HG03469 (cell line): ENCODE measurements around the gene APOBEC4.

Experiments
- ATAC-seq: cut with Tn5 transposase; IDR thresholded peaks from one replicate; pipeline ENCODE4 v1.9.1; 2021; ENCODE audit warnings: mild to moderate bottlenecking, moderate library complexity, moderate number of reproducible peaks; ENCODE audit not compliant: unreplicated experiment

Gene APOBEC4

DNA sequence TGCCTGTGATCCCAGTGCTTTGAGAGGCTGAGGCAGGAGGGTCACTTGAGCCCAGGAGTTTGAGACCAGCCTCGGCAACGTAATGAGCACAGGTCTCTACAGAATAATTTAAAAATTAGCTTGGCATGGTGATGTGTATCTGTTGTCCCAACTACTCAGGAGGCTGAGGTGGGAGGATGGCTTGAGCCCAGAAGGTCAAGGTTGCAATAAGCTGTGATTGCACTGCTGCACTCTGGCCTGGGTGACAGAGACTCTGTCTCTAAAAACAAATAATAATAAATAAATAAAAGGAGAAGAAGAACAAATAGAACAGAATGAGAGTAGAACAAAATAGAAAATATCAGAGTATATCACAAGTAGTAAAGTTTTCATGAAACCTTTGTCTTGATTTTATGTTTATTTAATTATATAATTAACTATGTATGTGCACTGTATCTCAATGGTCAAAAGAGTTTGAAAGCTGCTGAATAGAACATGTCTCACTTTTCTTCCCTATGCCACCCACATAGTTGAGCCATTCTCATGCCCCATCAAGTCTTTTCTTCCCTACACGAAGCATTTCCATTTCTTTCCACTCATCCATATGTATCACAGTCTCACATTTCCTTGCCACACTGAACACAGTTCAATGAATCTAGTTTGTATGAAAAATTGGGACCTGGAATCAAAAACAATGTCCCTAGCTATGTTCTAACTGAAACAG, 22.9 kb upstream of the APOBEC4 start:
- no peak for ATAC-seq

DNA sequence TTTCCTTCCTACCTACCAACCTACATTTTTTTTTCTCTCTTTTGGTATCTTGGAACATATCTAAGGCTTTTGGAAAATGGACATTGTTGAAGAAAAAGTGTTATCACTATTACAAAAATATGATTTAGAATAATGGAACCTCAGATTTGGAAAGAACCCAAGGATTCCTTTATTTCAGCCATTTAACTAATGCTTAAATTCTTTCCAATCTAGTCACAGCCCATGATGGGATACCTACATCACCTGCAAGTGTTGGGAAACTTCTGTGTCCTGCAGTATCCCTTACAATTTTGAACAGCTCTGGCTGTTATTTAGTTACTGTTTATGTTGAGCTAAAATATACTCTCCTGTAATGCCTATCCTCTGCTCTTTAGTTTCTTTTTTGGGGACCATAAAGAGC, 22.3 kb upstream of the APOBEC4 start:
- no peak for ATAC-seq

DNA sequence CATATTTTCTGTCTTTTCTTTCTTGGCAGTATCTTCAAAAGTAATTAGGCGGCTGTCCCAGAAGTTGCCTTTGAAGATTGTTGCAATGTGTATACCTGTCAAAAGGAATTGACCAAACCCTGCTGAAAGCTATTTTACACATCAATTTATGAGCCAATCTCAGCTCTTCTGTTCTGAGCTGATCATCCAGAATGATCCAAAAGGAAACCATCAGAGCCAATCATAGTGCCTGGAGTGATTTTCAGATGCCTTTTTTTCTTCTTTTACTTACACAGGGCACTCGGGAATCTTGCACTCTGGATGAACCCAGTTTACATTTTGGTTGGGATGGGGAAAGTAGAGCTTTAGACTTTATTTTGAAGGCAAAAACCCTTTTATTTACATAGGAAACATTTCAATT, 21.8 kb upstream of the APOBEC4 start:
- ATAC-seq: no peak

DNA sequence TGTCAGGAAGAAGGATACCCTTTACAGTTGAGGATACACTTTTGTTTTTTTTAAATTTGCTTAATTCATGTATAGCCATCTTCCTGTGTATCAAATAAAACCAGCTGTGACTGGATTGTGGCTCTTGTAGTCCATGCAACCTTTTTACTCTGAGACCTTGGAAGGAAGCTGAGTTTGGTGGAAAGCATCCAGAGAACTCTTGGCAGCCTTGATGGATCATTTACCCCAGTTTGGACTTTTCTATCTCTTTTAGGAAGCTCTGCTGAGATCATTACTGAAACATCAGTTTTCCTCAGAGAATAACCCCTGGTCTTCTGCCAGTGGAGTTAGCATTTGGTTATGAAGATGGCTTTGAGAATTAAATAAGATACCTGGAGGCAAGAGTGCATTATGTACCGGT, 21.2 kb upstream of the APOBEC4 start:
- no peak for ATAC-seq

DNA sequence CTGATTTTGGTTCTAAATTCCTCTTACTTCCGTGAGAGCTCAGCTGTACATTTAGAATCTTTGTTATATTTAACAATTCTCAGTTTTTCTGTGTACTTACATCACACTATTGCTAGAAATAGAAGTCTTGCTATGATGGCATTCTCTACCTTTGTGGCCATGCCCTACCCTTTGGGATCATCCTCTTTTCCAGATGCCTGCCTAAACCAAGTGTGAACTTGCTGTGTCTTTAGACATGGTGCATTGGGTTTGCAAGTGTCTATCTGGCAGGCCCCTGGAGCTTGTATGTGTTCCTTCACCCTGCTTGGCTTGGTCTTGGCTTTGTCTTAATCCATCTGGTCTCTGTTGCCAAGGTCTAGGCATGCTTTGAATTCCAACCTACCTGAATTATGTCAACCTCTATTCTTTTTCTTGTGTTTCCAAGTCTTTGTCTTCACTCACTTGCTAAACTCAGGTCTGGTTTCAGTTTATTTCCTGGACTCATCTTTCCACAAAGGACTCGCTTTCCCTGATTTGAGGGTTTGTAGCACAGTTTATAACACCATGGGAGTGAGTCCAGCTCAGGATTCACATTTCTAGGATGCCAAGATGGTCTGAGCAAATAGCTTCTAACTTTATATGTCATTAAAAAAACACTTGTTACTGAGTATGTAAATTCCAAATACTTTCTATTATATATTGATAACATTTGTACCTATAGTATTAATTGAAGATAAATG, 20.6 kb upstream of the APOBEC4 start:
- ATAC-seq: no peak

DNA sequence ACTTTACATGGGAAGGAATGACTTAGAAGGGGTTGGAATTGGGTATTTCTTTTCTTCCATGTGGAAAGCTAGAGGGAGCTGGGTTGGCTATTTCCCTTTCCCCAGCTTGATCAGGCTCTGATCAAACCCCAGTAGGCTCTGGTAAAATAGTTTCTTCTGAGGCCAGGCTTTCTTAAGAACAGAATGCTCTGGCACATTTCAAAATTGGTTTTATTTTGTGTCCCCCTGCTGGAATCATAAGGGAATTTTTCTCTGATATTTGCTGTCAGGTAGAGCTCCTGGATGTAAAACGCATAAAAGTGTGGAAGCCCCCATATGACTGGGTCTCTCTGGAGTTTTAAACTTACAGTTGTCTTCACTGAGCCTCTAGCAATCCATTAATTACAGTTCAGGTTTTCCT, 17.1 kb upstream of the APOBEC4 start:
- no peak for ATAC-seq

DNA sequence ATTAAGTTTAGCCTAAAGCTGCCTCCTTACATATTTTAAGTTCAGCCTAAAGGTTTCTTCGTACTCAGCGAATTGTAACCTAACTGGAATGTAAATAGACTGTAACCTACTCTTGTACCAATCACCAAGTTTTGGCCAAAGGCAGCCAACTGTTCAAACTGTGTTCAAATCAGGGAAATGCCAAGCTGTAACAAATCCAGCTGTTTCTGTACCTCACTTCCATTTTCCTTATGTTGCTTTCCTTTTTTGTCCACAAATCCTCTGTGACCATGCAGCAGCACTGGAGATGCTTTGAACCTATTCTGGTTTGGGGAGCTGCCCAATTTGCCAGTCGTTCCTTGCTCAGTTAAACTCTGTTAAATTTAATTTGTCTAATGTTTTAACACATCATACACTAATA, 3.2 kb upstream of the APOBEC4 start:
- no peak for ATAC-seq

DNA sequence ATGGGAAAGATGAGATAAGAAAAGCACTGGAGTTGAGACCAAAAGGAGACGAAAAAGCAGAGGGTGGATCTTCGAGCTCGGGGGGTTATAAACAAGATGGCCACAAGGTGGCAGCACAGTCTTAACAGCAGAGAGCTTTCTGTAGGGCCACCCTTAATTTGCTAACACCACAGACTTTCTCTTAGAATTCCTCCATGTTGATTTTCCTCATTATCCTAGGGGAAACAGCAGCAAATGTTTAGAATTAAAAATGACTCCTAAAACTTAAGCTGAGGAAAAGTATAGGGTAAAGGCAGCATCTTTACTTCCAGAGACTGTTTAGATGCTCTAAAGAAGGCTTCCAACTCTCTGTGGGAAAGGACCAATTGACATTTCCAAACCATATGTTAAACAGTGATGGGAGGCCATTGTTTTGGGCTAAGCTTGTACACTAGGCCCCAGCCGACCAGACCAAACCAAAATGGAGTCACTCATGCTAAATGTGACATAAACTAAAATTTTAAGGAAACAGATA, 2.5 kb upstream of the APOBEC4 start:
- no peak for ATAC-seq

DNA sequence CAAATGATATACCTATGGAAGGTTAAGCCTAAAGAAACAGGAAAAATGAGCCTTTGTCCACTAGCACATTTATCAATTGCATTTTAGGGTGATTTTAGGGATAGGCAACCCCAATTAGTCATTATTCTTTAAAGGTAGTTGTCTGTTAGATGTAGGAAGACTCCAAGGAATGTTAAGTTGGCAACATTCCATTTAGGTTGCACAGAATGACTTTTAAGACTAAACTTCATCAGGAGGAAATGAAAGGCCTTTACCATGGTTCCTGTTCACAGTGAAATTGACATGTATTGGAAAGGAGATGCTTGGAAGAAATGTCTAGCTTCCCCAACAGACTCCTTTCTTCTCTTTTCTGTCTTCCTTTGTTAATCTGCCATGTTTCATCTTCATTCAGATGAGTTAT, 1.6 kb upstream of the APOBEC4 start:
- no peak for ATAC-seq

DNA sequence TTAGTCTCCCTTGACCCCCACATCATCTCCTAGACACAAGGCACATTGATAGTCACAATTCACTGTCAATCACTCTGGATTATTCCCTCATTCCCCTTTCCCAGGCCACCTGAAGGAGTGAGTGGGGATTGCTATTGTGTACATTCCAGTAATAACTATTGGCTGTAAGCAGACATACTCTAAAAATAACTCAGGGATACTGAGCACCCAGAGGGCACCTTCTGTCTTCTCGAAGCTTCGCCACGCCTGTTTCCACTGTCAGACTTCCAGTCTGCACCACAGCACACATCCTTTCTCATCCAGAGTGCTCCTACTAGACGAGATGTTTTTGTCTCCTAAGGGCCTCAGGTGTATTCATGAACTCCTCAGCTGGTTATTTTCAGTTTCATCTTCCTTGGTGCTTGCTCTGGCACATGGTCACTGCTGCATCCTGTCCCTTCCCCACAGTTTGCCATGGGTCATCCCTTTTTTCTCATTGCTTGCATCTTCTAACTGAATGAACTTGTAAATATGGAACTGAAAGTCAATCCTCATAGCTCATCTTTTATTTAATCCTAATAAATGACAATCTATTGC, 848 bp upstream of the APOBEC4 start:
- no peak for ATAC-seq

DNA sequence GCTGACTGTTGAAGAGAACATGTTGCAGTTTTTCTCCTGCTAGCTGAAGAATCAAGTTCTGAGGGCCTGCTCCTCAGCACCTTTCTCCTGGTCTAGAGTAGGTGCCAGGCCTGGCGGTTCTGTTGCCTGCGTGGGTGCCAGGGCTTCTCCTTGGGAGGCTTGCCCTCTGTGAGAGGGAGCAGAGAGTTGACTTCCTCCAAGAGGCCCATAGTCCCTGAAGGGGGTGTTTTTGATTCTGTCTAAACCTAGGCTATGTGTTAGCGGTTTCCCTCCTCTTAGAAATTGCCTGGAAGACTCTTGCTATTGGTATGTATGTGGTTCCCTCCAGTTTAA, 312 bp upstream of the APOBEC4 start:
- ATAC-seq: no peak

DNA sequence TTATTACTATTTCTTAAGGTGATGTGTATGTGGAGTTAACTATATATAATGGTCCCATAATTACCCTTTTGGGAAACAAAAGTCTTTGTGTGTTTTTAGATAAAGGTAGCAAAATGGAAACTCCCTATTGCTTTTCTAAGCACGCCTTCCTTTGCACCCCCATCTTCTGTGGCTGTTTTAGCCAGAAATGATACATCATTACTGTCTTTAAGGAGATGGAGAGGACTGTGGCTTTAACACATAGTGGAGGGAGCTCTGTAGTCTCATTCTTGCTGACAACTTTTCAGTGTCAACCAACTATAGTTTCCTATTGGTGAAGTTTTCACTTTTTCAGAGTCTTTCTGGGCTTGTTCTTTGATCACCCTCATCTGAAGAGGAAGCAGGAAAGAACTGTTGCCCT, 1.0 kb downstream of the APOBEC4 start:
- no peak for ATAC-seq

DNA sequence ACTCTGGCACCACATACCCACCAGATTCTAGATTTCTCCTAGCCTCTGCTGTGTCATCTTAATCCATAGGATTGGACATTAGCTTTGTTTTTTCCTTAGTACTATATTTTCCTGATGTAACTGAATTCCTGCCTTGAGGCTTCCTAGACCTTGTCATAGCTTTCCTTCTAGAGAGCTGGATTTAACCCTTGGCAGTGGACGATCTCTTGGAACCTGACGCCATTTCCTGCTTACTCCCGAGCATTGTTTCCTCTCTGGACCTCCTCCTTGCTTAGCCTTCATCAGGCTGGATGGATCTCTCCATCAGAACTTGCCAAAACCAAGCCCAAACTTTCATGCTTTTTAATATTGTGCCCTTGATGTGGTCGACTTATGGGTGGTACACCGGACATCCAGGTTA, 1.5 kb downstream of the APOBEC4 start:
- no peak for ATAC-seq

DNA sequence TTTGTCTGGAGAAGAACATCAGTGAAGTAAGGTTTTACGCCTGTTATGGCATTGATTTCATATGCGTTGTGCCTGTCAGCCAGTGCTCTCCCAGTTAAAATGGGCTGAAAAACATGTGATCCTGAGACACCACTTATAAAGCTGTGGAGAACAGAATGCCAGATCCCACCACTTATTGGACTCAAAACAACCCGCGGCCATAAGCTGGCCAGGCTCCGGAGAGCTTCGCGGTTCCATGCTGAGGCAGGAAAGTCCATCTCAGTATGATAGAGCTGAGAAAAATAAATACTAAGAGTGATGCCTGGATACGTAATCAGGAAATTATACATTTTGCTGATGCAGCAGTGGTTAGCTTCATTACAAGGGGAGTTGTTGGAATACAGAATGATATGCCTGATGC, 5.1 kb downstream of the APOBEC4 start:
- no peak for ATAC-seq

DNA sequence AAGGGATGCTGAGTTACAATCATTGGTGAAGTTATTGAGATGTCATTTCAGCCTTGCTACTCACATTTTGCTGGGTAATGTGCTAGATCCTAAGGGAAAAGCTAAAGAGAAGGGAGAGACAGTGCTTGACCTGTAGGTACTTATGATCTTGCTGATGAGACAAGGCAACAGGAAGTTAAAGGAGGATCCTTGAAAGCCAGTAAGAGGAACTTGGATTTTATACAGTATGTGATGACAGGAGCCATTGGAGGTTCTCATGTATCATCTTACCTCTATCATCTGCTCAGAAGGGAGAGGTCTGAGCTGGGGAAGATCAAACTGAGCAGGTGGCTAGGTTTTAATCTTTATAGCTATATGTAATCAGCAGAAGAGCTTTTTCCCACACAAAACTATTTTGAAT, 6.3 kb downstream of the APOBEC4 start:
- ATAC-seq: no peak

DNA sequence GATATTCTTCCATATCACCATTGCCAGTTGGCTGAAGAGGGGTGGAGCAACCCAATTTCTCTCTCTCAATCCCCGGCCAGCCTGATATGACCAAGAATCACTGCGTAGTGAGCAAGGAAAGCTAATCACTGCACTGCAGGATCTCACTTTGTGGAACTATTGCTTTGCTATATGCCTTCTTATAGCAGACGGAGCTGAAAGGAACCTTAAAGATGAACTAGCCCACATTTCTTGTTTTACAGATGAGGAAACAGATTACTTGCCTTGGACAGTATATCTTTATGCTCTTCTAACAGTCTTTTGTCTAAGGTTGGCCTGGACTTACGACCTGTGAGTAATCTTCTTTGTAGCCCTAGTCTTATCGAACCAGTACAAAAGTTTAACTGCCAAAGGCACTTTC, 7.6 kb downstream of the APOBEC4 start:
- no peak for ATAC-seq

DNA sequence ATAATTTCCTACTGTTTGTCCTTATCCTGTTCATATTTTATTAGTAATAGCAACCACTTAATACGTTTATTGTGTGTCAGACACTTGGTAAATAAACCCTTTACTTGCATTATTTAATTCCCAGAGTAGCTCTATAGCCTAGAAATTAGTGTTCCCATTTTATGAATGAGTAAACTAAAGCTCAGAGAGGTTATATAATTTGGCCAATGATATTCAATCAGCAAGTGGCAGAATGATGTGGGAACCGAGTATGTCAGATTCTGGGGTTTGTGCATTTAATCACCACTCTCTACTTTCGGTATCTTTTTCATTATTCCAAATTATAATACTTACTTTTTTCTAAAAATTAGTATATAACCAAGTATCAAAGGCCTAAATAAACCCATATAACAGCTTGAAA, 10.9 kb downstream of the APOBEC4 start:
- no peak for ATAC-seq

DNA sequence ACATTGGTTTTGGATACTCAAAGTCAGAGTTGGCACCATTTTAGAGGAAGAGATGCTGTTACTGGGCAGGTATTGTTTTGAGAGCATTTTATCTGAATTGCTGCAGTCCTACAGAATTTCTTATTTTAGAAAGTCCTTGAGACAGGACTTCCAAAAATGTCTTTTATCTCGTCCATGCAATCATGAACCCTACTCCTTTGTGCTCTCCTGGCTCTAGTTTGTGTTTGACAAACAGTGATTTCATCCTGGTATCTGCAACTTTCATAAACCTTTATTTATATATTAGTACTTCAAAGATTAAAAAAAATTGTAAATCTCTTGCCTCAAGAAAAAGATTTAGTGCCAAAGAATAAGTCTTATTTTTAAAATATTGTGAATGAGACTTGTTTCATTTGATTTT, 12.9 kb downstream of the APOBEC4 start:
- ATAC-seq: no peak

DNA sequence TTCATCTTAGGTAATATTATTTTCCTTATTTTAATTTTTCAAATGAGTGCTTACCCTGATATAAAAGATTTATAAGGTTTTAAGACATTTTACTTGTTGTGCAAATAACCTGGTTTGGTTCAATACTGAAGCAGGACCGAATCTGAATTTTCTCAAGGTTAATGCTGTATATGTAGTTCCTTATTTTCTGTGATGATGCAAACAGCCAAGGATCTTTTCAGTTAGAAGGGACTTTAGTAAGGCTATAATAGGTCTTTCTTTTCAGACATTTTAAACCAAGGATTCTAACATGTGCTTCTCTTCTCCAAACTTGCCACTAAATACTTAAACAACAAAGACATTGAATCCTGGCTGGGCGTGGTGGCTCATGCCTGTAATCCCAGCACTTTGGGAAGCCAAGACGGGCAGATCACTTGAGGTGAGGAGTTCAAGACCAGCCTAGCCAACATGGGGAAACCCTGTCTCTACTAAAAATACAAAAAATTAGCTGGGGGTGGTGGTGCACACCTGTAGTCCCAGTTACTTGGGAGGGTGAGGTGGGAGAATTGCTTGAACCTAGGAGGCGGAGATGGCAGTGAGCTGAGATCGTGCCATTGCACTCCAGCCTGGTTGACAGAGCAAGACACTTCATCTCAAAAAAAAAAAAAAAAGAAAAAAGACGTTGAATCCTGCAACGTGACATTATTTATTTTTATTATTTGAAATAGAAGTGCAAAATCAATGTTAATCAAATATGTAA, 14.3 kb downstream of the APOBEC4 start:
- no peak for ATAC-seq

DNA sequence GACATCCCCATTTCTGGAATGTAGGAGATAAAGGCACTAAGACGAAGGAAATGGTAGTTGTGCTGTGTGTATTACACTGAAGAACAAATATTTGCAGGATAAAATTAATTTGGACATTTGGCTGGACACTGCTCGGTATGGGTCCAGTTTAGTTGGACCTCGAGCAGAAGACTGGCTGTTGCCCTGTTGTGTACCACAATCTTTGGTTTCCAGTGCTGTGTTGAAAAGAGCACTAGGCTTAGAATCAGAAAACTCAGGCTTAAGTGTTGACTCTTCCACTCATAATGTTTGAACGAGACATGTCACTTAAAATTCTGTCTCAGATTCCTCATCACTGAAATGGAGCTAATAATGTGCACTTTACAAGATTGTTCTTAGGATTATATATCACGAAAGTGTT, 16.3 kb downstream of the APOBEC4 start:
- no peak for ATAC-seq

DNA sequence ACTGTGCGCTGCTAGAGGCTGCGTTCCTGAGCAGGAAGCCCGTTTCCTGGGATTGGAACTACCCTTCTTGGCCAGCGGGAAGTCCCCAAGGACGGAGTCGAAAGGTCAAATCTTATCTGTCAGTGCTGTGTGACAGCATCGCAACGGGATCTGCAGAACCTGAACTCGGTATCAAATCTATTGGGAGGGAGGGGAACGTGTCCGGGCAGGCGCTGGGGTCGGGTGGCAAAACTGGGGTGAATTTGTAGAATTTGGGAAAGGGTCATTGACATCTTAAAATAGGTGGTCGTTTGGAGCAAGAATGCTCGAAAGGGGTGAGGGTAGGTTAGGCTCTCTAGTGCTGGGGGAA, 16.8 kb downstream of the APOBEC4 start:
- no peak for ATAC-seq
